ENCODE results near the gene BRK1.

The BRK1 gene

GRCh38 chr3:10140996-10141546 lies 25.6 kb downstream of the BRK1 start:
- no peak for TF ChIP-seq CTCF (IDR thresholded peaks at IDR 0.05; ENCODE audit: control extremely low read depth, extremely low read depth, low read depth, missing control alignments)
- DNase-seq (ENCODE audit: extremely low spot score), result no peak
- POLR2A ChIA-PET, result interaction anchor here (0.6 to 0.7 kb wide), 3 partner anchors 24 to 60 kb away, joined by 3 read pairs; no protein-coding TSS in a partner anchor
- CTCF ChIA-PET, result interaction anchor here (1.0 to 2.0 kb wide), 4 partner anchors 11 to 208 kb away, joined by 4 to 7 read pairs (median 4); partner anchors contain the start of gene CRELD1

GRCh38 chr3:10142707-10143560 lies 27.5 kb downstream of the BRK1 start:
- CTCF ChIA-PET, result interaction anchor here (2.0 kb wide), 1 partner anchor 9 kb away, joined by 7 read pairs; no protein-coding TSS in a partner anchor

GRCh38 chr3:10145685-10146084 lies 30.2 kb downstream of the BRK1 start:
- POLR2A ChIA-PET, result no interaction called here
- no peak for DNase-seq (ENCODE audit: extremely low spot score)
- CTCF ChIA-PET, result interaction anchor here (1.0 to 1.4 kb wide), 2 partner anchors 18 to 47 kb away, joined by 3 to 4 read pairs; no protein-coding TSS in a partner anchor
- TF ChIP-seq CTCF (IDR thresholded peaks at IDR 0.05; ENCODE audit: control extremely low read depth, extremely low read depth, low read depth, missing control alignments), result no peak

More at GRCh38 chr3:10142707-10143560, 27.5 kb downstream of the BRK1 start:
- POLR2A ChIA-PET, result no interaction called here
- peak; percentile 30 for DNase-seq (ENCODE audit: extremely low spot score)
- TF ChIP-seq CTCF (IDR thresholded peaks at IDR 0.05; ENCODE audit: control extremely low read depth, extremely low read depth, low read depth, missing control alignments), result no peak

GRCh38 chr3:10149226-10149625 lies 33.8 kb downstream of the BRK1 start:
- CTCF ChIA-PET, result interaction anchor here (1.1 kb wide), 1 partner anchor 112 kb away, joined by 3 read pairs; no protein-coding TSS in a partner anchor
- no peak for DNase-seq (ENCODE audit: extremely low spot score)
- TF ChIP-seq CTCF (IDR thresholded peaks at IDR 0.05; ENCODE audit: control extremely low read depth, extremely low read depth, low read depth, missing control alignments), result no peak
- POLR2A ChIA-PET, result no interaction called here

- DNase-seq (ENCODE audit: extremely low spot score), result no peak
- no peak for TF ChIP-seq CTCF (IDR thresholded peaks at IDR 0.05; ENCODE audit: control extremely low read depth, extremely low read depth, low read depth, missing control alignments)
- CTCF ChIA-PET, result interaction anchor here (1.2 to 1.6 kb wide), 3 partner anchors 9 to 13 kb away, joined by 3 to 7 read pairs (median 6); partner anchors contain the start of gene VHL
- POLR2A ChIA-PET, result no interaction called here
Measured at GRCh38 chr3:10150987-10151386, 35.5 kb downstream of the BRK1 start.

- DNase-seq (ENCODE audit: extremely low spot score), result no peak
- POLR2A ChIA-PET, result no interaction called here
- TF ChIP-seq CTCF (IDR thresholded peaks at IDR 0.05; ENCODE audit: control extremely low read depth, extremely low read depth, low read depth, missing control alignments), result no peak
- CTCF ChIA-PET, result interaction anchor here (0.8 to 1.3 kb wide), 4 partner anchors 11 to 60 kb away, joined by 3 to 4 read pairs (median 3); no protein-coding TSS in a partner anchor
Measured at GRCh38 chr3:10154335-10155122, 39.1 kb downstream of the BRK1 start.
